NCI-H748 treated with DMSO at 0.1 percent for 48 hours (cell line): ENCODE data around the gene BCL2L13.
A peak's percentile ranks its signal among the peaks of the same experiment; 100 is the strongest.

Experiments
- DNase-seq: peaks from one replicate; lab custom pipeline; 2025; lab: John Stamatoyannopoulos, UW

Gene BCL2L13

DNA sequence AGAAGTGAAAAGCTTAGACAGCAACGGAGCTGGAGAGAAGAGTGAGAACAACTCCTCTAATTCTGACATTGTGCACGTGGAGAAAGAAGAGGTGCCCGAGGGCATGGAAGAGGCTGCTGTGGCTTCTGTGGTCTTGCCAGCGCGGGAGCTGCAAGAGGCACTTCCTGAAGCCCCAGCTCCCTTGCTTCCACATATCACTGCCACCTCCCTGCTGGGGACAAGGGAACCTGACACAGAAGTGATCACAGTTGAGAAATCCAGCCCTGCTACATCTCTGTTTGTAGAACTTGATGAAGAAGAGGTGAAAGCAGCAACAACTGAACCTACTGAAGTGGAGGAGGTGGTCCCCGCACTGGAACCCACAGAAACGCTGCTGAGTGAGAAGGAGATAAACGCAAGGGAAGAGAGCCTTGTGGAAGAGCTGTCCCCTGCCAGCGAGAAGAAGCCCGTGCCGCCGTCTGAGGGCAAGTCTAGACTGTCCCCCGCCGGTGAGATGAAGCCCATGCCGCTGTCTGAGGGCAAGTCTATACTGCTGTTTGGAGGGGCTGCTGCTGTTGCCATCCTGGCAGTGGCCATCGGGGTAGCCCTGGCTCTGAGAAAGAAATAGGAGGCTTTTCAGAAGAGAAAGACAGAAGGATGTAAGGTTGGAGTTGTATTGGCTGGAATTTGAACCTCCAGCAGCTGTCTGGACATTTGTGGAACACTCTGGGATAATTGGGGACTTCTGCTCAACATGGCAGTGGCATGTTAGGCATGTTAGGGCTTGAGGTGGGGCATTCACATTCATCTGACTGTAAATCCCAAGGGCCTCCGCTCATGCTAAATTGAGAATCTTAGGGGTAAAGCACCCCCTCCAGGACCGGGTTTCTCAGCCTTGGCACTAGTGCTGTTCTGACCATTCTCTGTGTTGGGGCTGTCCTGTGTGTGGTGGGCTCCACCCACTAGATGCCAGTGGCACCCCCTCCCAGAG lies 88.7 kb downstream of the BCL2L13 start:
- no peak for DNase-seq

DNA sequence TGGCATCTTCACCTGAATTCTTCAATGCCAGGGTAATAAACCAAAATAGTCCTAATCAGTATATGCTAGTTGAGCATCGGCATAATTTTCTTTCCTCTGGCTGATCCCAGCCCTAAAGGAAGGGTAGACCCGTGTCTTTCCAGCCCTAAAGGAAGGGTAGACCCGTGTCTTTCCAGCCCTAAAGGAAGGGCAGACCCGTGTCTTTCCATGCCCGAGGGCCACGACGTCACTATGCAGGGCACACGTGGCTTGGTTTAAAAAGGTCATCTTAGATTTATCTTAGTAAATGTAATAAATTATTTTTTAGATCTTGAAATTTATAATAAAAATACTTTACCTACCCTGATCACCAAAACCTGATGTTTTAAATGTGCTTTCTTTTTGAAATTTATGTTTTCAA lies 90.2 kb downstream of the BCL2L13 start:
- DNase-seq, result no peak

DNA sequence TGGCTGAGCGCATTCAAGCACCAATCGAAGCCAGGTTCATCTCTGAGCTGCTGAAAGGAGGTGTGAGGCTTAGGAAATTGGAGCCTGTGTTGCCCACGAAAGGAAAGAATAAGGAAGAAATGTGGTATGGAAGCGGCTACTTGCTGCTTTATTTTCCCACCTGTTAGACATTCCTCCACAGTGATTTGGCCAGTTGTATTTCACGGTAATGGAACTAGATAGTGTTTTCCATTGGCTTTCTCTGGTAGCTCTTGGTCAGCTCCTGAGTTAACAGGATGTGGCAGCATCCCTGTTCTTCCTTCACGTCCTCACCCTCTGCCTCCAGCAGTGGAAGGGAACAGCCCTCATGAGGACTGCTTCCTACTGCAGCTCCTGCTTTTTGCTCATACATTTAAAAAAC lies 91.0 kb downstream of the BCL2L13 start:
- no peak for DNase-seq

DNA sequence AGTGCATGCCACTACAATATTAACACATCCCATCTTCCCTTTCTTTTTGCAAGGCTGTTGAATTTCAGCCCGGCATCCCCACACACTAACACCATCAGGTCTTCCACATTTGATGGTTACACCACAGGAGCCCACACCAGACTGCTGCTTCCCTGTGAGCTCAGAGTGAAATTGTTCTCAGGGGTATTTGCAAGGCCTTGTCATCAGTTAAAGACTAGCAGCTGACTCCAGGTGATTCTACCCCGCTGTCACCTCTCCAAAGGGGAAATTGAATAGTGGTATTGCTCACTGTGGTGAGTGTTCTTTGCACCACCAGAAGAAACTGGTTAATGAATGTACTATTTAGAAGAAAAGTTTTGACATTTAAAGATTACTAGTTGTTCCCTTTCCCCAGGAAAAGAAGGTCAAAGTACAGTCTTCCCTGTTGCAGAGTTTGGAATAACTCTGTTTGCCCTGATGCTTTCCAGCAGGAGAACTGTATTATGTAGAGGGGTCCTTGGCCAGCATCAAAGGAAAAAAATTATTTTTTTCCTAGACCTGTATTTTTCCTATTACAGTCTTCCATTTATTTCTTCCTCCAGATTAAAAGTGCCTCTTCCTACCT lies 93.8 kb downstream of the BCL2L13 start:
- no peak for DNase-seq

DNA sequence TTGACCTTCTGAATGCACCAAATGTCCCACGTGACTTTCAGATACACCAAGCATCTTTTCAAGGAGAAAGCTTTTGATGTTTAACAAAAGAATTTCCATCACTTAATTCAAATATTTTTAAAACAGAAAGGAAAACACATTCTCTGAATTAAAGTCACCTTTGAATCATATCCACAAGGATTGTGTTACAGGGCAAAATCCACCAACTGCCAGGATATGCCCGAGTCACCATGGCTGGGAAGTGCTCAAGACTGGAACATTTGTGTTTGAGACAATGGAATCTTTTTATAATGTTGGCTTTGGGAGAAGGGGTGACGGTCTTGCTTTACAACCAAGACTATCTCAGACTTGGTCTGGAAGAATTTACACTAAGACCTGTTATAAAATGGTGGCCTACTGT lies 94.9 kb downstream of the BCL2L13 start:
- DNase-seq, result no peak

DNA sequence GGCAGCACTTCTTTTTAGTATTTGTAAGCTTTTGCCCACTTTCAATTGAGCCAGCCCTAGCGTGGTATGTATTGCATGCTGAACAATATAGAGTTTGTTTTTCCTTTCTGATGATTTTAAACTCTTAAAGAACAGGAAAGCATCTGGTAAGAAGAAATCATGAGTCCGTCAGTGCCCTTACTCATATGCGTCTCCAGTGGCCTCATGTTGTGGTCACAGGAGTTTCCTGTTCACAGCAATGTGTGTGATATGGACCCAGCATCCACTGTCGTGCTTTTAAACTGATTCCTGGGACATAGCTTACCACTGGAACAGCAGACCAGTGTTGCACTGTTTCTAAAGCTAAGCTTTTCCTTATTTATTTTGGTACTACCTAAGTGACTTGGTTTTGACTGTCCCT lies 95.6 kb downstream of the BCL2L13 start:
- DNase-seq, result no peak

DNA sequence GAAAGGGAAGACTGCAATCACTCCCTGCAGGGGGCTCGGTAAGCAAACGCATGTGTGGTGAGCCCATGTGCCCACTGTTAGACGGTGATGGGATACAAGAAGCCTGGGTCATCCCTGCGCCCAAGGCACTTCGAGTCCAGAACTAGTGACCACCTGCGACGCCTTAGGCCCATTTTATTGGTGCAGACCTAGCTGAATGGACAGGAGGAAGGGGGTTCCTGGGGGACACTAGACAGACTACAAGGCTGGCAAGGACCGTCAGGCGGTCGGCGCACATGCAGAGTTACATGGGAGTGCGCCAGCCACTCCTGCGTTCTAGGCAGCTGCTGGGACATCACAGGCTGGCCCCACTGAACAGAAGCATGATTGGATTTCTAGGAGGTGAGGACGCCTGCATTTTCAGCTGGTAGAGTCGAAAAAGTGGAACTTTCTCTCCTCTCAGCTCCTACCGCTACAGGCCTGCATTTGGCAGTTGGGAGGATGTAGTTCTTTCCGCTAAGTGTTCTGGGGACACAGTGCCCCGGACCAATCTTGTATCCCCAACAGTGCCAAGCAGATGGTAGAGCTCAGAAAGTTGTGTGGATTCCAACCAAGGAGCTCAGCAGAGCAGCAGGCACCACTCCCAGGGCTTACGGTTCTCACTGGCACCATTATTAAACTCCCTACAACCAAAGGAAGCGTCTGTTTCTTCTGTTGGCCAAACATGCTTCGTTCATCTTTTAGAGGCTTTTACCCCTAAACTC lies 100.0 kb downstream of the BCL2L13 start:
- DNase-seq, result no peak

DNA sequence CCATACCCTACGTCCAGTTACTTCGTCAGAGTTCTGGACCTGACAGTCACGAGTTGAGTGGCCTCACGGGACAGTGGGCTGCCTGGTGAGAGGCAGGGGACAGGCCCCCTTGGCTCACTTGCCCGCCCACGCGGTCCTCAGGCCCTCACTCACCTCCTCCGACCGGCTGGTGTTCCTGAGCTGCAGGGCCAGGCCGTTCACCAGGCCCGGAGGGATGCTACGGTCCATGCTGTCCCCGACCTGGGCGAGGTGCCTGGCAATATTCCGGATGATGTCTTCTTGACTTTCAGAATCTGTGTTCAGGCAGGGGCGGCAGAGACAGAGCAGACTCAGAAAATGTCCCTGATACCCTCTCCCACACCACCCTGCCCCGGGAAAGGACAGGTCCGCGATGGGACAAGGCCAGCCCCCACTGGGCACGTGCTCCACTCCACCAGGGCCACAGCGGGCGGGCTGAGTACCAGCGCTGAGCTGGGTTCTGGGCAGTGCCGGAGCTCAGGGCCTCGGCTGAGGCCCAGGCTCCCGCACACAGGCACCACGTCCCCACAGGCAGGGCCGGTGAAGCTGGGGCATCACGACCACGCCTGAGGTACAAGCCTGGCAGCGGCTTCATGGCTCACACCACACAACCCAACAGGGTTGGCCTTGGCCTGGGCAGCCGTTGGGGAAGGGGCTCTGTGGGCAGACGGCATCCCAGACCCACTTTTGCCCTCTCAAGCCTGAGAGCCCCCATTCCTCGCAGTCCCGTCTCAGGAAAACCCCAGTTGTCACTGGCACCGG lies 100.8 kb downstream of the BCL2L13 start:
- no peak for DNase-seq

DNA sequence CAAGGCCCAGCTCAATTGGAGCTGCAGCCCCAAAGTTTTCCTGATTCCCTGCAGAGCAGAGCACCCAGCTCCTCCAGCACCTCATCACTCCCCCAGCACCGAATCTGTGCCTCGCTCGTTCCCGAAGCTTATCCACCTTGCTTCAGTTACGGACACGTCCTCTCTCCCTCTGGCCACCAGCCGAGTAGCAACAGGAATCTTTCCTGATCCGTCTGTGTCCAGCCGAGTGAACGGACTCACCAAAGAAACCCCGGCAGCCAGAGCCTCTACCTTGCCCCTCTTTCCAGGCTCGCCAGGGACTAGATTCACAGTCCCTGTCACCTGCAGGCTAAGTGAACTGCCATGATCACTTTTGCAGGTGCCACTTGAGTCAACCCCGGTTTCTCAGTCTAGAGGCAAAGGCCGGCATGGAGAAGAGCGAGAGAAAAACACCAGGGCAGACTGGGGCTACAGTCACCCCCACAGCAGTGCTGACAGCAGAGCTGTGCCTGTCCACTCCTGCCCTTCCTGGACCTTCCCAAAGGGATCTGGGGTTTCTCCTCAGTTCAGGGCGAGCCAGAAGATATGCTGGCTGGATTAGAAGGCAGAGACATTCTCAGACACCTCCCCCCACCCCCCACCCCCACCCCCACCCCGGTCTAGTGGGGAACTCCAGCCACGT lies 103.4 kb downstream of the BCL2L13 start:
- no peak for DNase-seq

DNA sequence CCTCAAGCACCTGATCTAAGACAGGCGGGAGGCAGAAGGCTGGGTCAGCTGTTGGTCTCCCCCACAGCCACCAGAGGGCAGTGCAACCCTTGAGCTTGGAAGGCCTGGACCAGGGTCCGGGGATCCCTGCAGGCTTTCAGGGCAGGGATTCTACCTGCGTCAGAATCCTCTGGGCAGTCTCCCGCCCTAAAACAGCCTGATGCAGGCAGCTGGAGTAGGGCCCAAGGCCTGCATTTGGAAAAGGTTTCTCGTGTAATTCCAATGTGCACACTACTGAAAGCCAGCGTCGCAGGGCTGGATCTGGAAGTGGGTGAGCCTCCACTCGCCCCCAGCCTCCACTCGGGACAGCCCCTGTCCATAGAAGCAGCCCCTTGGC lies 104.0 kb downstream of the BCL2L13 start:
- DNase-seq, result peak; percentile 25

DNA sequence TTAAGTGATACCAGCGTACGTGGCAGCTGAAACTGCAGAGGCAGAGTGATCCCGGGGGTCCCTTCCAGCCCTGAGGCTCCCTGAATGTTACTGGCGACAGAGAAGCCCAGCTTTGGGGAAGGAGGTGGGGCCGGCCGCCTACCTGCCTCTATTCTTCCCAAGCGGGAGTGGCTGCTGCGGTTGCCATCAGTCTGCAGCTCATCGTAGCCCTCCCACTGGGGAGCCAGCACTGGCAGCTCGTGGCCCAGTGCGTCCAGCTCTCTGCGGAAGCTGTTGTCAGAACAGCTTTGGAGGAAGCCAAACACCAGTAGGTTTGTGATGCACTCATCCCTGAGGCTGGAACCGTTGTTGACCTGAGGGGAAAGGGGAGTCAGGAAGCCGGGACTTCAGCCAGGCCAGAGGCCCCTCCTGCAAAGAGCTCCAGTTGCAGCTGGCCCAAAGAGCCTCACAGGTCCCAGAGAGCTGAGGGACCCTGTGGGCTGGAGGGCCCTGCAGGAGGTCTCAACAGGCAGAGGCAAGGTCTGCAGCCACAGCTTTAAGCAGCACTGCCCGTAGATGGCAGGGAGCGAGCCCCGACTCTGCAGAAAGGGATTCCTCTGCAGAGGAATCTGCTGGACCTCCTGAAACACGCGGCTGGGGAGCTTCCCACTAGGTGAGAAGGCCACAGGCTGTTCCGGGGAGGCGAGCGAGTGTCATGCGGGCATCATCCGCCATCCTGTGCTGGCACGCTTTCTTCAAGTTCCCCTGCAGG lies 105.3 kb downstream of the BCL2L13 start:
- DNase-seq, result no peak

DNA sequence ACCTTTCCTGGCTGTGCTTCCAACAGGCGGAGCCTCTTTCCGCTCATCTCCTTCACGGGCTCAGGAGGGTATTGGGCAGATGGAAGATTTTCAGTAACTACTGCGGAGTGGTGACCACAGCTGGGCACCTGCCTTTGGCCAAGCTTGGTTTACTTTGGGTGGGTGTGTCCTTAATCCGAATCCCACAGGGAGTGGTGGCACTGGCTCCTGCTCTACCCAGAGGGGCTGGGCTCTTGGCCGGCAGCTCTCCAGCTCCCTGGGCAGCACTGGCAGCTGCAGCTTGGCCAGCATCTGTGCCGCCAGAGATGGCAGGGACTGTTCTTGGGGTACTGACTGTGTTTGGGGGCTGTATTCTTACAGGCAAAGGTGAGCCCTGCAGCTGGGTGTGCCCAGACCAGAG lies 105.9 kb downstream of the BCL2L13 start:
- no peak for DNase-seq

DNA sequence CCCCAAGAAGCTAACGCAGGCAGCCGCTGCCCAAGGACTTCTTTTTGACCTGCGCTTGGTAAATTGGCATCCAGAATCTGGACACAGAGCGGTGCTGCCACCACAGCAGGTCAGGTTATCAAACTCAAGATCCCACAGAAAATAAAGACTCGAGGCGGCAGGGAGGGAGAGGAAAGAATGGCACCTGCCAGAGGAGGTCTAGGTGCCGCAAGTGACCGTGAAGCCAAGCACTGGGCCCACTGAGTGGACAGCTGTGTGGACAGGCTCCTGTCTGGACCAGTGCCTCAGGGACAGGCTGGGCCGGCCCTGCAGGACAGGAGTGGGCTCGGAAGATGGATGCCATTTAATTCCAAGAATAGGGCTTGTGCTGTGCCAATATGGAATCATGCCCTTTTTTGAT lies 108.4 kb downstream of the BCL2L13 start:
- DNase-seq, result no peak

DNA sequence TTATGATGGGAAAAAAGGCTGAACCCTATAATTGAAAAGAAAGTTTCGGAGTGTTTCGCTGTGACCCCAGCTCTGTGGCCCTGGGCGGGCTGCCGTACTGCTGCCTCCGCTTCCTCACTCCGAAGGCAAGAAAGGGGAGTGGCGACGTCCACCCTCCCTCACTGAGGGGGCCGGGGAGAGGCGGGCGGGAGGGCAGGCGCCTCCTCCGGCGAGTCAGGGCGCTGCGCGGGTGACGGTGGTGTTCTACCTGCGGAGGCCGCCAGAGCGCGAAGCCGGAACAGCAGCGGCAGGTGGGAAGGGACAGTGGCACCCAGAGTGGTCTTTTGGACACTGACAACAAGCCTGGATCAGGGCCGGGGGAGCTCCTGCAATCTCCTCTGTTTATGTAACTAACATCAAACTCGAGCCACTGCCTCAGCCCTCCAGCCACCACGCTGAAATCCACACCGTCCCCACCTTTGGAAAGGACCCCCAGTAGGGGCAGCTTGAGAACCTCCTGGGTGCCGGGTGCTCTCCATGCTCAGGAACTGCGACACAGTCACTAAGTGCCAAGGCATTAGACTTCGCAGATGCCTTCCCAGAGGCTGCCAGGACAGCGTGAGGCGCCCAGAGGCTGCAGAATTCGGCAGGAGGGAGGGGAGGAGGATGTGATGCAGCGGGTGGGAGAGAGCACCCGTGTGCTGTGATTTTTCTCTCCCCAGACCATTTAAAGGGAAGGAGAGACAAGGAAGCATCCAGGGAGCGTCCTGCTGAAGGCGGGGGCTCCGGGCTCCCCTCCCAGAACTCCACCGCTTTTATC lies 110.2 kb downstream of the BCL2L13 start:
- DNase-seq, result no peak

DNA sequence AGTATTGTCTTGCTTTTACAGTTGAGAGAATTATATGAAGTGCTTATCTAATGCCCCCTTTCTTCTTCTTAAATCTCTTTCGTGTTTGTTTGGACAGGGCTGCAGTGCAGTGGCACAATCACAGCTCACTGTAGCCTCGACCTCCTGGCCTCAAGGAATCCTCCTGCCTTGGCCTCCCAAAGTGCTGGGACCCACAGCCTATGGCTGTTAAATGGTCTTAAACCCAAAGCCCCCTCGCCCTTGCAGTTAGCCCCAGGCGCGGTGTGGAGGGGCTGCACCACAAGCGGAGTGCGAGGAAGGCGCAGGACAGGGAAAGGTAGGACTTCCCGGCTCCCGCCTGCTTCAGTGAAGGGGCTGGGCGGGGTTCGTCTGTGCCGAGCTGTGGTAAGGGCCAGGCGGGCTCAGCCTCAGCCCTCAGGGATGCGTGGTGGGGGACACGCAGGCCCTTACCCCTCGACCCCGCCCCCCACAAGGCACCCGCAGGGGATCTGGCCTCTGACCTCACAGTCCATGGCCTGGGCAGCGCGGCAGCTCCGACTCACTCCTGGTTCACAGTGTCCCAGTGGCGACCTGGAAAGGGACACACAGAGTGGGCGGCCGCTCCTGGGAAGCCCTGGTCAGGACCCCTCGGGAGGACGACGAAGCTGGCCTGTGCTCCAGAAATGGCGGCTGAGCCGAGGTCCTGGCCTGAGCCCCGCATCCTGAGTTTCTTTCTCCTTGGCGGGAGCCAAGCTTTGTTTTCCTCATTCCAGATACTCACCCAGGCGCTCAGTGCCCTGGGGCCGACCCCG lies 111.2 kb downstream of the BCL2L13 start:
- no peak for DNase-seq

DNA sequence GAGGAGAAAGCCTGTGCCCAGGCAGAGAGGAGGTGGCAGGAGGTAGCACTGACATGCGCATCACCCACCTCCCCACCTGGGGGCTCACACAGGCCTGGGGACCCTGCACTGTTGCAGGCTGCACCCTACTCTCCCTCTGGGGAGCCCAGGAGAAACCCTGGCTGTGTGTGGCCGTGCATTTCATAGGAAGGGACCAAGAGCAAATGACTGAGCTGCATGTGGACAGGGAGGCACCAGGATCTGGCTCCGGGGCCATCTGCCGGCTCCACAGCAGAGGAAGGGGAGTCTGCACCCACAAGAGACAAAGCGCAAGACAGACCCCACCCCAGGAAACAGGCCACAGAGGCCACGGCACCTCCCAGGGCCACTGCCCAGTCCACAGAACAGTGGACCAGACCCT lies 113.0 kb downstream of the BCL2L13 start:
- DNase-seq, result no peak

DNA sequence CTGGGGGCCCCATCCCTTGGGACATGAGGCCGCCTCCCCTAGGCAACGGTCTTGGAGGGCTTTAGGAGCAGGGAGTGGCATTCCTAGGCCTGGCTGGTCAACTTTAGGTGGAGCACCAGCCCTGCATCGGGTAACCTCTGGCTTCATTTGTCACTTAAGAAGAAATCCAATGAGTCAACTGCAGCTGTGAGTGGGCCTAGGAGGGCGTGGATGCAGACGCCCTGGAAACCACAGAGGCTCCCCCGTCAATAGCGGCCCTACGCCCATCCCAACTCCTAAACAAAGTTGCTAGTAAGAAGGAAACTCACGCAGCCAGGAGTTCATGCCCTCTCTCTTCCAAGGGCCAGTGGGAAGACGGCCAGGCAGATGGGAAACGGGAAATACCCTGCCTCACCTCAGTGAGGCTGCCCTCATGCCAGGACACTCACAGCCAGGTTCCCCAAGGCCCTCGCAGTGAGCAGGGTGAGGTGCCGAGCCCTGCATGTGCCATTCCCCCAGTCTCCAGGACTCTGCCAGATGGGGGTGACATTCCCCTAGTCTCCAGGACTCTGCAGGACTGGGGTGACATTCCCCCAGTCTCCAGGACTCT lies 114.9 kb downstream of the BCL2L13 start:
- no peak for DNase-seq

DNA sequence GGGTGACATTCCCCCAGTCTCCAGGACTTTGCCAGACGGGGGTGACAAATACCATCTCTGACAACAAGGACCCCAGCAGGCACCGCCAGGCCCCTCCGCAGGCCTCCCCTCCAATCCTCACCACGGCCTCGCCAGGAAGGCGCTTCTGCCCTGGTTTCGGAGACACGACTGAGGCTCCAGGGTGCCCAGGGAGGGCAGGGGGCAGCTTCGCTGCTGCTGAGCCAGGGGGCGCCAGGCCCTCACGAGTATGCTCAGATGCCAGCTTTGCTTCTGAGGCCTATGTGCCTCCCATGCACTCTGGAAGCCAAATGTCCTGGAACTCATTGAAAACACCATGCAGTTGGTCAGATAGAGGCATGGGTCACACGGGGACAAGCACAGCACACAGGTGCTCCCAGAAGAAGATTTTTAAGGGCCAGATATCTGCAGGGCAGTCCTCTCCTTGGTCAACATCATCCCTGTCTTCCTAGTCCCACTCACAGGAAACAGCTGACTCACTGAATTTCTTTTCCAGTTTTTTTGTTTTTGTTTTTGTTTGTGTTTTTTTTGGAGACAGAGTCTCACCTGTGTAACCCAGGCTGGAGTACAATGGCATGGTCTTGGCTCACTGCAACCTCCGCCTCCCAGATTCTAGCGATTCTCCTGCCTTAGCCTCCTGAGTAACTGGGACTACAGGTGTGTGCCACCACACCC lies 115.8 kb downstream of the BCL2L13 start:
- DNase-seq, result no peak
